GM12878 (cell line): ENCODE measurements around the gene HMGCLL1. TPM values are rescaled to one million over a fixed set of nuclear protein-coding genes. Genes with fewer than 3 reads are reported as not detected.

Experiments
- JUNB ChIP-seq: IDR thresholded peaks from 2 replicates; pipeline ENCODE4 v1.6.1; 2016; ENCODE audit warnings: antibody characterized with exemption, mild to moderate bottlenecking
- MXI1 ChIP-seq: fragments of 150-350 bp; IDR thresholded peaks from 2 replicates; pipeline ENCODE4 v1.6.1; 2011; ENCODE audit warnings: low read depth, mild to moderate bottlenecking, inconsistent platforms, low read length, improper control_type of control experiment
- NR2F1 ChIP-seq: fragments of 450-650 bp; conservative IDR thresholded peaks from 2 replicates; pipeline ENCODE4 v1.6.1; 2017; ENCODE audit warnings: mild to moderate bottlenecking
- SRF ChIP-seq, 2 experiments: IDR thresholded peaks; 2 replicates each; pipeline ENCODE4 v1.6.1; 2011; ENCODE audit warnings: low read depth in 2 of 2, low read length in 2 of 2, mild to moderate bottlenecking in 1 of 2, moderate library complexity in 1 of 2
- STAT1 ChIP-seq: fragments of 450-650 bp; conservative IDR thresholded peaks from 2 replicates; pipeline ENCODE4 v1.6.1; 2014; ENCODE audit warnings: antibody characterized with exemption, mild to moderate bottlenecking
- SUPT20H ChIP-seq: IDR thresholded peaks from 2 replicates; pipeline ENCODE4 v1.6.1; 2011; ENCODE audit warnings: low read depth, mild to moderate bottlenecking, low read length, moderate library complexity, borderline replicate concordance; ENCODE audit not compliant: control insufficient read depth
- polyA plus RNA-seq, 11 experiments: library from polyadenylated mRNA; depleted of rRNA in 4 of 11; unstranded in 6 of 11; stranded (reverse) in 5 of 11; fragments of >200 nt; fragmentation: Nextera tagmentation in 4 of 11; fragmentation: Illumina TruSeq in 1 of 11; extraction: Ambion mirVana in 4 of 11; extraction: Trizol in 1 of 11; gene quantifications; 1 replicate in 1 of 11; 2 replicates in 10 of 11; pipeline versions ENCODE4 v1.2.1 to v1.2.3, GENCODE V29; 2011 to 2016; ENCODE audit warnings: inconsistent platforms in 2 of 11, missing spikeins in 2 of 11, low read depth in 1 of 11
- total RNA-seq, 4 experiments: library from RNA; depleted of rRNA in 3 of 4; stranded (reverse); fragments of >200 nt in 3 of 4; fragmentation: Illumina TruSeq in 1 of 4; extraction: Trizol in 1 of 4; gene quantifications; 2 replicates each; pipeline versions ENCODE4 v1.2.1 to v1.2.3, GENCODE V29; 2013 to 2021
- TF ChIP-seq, protein P1 (sequence below): IDR thresholded peaks from 2 replicates; pipeline ENCODE4 v1.6.1; 2011; ENCODE audit warnings: borderline replicate concordance, low read depth, mild to moderate bottlenecking, moderate library complexity, mixed read lengths, low read length; ENCODE audit not compliant: insufficient read depth; ENCODE audit errors: extremely low read length
- TF ChIP-seq, protein P2 (sequence below): IDR thresholded peaks from 2 replicates; pipeline ENCODE4 v1.6.1; 2012; ENCODE audit warnings: mild to moderate bottlenecking, low read depth, low read length
- TF ChIP-seq, protein P3 (sequence below): fragments of 450-650 bp; IDR thresholded peaks from 2 replicates; pipeline ENCODE4 v1.6.1; 2016; ENCODE audit warnings: mild to moderate bottlenecking

Gene HMGCLL1
- total and polyA plus RNA-seq, 10 of the 15 experiments (the other 5 are each of a cell fraction or from before 2014, with no cell fraction given): not detected

DNA sequence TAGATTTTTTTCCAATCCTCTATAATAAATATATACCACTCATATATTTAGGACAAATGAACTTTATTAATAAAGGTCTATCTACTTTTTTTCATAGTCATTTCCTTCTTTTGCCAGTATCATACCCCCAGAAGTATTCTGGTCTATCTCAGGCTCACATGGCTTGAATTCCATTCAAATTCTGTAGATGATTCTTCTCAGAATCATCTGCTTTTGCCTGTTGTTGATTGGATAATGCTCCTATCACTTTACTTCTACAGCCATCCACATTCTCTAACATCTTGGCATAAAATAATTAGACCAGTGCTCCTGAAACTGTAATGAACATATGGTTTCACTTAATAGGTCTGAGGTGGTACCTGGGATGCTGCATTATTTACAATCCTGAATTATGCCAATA lies 130.5 kb downstream of the HMGCLL1 start (continued):
- TF ChIP-seq, protein P1, sequence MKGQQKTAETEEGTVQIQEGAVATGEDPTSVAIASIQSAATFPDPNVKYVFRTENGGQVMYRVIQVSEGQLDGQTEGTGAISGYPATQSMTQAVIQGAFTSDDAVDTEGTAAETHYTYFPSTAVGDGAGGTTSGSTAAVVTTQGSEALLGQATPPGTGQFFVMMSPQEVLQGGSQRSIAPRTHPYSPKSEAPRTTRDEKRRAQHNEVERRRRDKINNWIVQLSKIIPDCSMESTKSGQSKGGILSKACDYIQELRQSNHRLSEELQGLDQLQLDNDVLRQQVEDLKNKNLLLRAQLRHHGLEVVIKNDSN: no peak
- TF ChIP-seq STAT1 (no peak), SUPT20H (no peak), NR2F1 (no peak), JUNB (no peak), SRF (IDR thresholded peaks at IDR 0.05; ENCODE audit: low read depth in 2 of 2, low read length in 2 of 2) (no peak), MXI1 (no peak)
- TF ChIP-seq, protein P2, sequence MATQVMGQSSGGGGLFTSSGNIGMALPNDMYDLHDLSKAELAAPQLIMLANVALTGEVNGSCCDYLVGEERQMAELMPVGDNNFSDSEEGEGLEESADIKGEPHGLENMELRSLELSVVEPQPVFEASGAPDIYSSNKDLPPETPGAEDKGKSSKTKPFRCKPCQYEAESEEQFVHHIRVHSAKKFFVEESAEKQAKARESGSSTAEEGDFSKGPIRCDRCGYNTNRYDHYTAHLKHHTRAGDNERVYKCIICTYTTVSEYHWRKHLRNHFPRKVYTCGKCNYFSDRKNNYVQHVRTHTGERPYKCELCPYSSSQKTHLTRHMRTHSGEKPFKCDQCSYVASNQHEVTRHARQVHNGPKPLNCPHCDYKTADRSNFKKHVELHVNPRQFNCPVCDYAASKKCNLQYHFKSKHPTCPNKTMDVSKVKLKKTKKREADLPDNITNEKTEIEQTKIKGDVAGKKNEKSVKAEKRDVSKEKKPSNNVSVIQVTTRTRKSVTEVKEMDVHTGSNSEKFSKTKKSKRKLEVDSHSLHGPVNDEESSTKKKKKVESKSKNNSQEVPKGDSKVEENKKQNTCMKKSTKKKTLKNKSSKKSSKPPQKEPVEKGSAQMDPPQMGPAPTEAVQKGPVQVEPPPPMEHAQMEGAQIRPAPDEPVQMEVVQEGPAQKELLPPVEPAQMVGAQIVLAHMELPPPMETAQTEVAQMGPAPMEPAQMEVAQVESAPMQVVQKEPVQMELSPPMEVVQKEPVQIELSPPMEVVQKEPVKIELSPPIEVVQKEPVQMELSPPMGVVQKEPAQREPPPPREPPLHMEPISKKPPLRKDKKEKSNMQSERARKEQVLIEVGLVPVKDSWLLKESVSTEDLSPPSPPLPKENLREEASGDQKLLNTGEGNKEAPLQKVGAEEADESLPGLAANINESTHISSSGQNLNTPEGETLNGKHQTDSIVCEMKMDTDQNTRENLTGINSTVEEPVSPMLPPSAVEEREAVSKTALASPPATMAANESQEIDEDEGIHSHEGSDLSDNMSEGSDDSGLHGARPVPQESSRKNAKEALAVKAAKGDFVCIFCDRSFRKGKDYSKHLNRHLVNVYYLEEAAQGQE: no peak
- TF ChIP-seq, protein P3, sequence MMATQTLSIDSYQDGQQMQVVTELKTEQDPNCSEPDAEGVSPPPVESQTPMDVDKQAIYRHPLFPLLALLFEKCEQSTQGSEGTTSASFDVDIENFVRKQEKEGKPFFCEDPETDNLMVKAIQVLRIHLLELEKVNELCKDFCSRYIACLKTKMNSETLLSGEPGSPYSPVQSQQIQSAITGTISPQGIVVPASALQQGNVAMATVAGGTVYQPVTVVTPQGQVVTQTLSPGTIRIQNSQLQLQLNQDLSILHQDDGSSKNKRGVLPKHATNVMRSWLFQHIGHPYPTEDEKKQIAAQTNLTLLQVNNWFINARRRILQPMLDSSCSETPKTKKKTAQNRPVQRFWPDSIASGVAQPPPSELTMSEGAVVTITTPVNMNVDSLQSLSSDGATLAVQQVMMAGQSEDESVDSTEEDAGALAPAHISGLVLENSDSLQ: no peak
